Common myeloid progenitor, CD34-positive (primary cell): ENCODE results near the gene ANKRD33B.

Experiments
- CTCF ChIA-PET: fragments of 350-600 bp; sonication (Branson Sonifier 250); formaldehyde crosslinking; loops from one replicate; lab custom pipeline; 2021; ENCODE audit warnings: antibody characterized with exemption; lab: Charles Lee
- POLR2A ChIA-PET: fragments of 350-600 bp; sonication (Branson Sonifier 250); formaldehyde crosslinking; loops from one replicate; lab custom pipeline; 2021; ENCODE audit warnings: antibody characterized with exemption; lab: Charles Lee
- DNase-seq, 3 donors: peaks; one replicate each; pipeline versions ENCODE4 v3.0.0 to v3.0.0-alpha.2; 2013
- H3K27ac ChIP-seq, 2 experiments: 1 replicate in 1 of 2; 2 replicates in 1 of 2; pipeline ENCODE4 v1.7.0; 2013; ENCODE audit warnings: inconsistent platforms in 2 of 2, low read length in 2 of 2, mild to moderate bottlenecking in 2 of 2, low read depth in 1 of 2, moderate library complexity in 1 of 2; ENCODE audit not compliant: severe bottlenecking in 2 of 2, insufficient read depth in 1 of 2, poor library complexity in 1 of 2
- H3K27me3 ChIP-seq, 5 experiments: replicated peaks in 2 of 5; 1 replicate in 3 of 5; 2 replicates in 2 of 5; pipeline versions ENCODE4 v1.6.1 to v1.7.0; 2013; ENCODE audit warnings: low read length in 4 of 5, mild to moderate bottlenecking in 2 of 5, moderate library complexity in 2 of 5, inconsistent platforms in 1 of 5; ENCODE audit not compliant: insufficient read depth in 5 of 5, control insufficient read depth in 4 of 5
- H3K36me3 ChIP-seq, 4 experiments: 1 replicate in 2 of 4; 2 replicates in 2 of 4; pipeline versions ENCODE4 v1.6.1 to v1.7.0; 2013; ENCODE audit warnings: low read length in 3 of 4, control low read depth in 1 of 4, mild to moderate bottlenecking in 1 of 4; ENCODE audit not compliant: control insufficient read depth in 4 of 4, insufficient read depth in 4 of 4
- H3K4me1 ChIP-seq, 4 experiments: 1 replicate in 3 of 4; 2 replicates in 1 of 4; pipeline versions ENCODE4 v1.6.1 to v1.7.1; 2013; ENCODE audit warnings: low read length in 3 of 4, mild to moderate bottlenecking in 3 of 4, control low read depth in 1 of 4, inconsistent platforms in 1 of 4, moderate library complexity in 1 of 4; ENCODE audit not compliant: control insufficient read depth in 4 of 4, insufficient read depth in 4 of 4; ENCODE audit errors: control extremely low read depth in 1 of 4
- H3K4me3 ChIP-seq, 7 experiments: 1 replicate in 4 of 7; 2 replicates in 3 of 7; pipeline versions ENCODE4 v1.5.1 to v1.7.0; 2013; ENCODE audit warnings: mild to moderate bottlenecking in 7 of 7, low read length in 6 of 7, moderate library complexity in 6 of 7, inconsistent platforms in 2 of 7, low read depth in 2 of 7, control low read depth in 1 of 7; ENCODE audit not compliant: insufficient read depth in 4 of 7, control insufficient read depth in 1 of 7; ENCODE audit errors: extremely low read depth in 1 of 7
- H3K9me3 ChIP-seq, 5 experiments: 1 replicate in 4 of 5; 2 replicates in 1 of 5; pipeline versions ENCODE4 v1.6.1 to v1.7.1; 2013; ENCODE audit warnings: low read length in 4 of 5, mild to moderate bottlenecking in 2 of 5, inconsistent platforms in 1 of 5, low read depth in 1 of 5, moderate library complexity in 1 of 5; ENCODE audit not compliant: control insufficient read depth in 4 of 5, insufficient read depth in 2 of 5; ENCODE audit errors: control extremely low read depth in 1 of 5
- WGBS: methylation state at CpG from one replicate; pipeline ENCODE4 v1.1.5; 2013; ENCODE audit not compliant: insufficient coverage; 5-methylcytosine and 5-hydroxymethylcytosine counted together

ANKRD33B gene

DNA sequence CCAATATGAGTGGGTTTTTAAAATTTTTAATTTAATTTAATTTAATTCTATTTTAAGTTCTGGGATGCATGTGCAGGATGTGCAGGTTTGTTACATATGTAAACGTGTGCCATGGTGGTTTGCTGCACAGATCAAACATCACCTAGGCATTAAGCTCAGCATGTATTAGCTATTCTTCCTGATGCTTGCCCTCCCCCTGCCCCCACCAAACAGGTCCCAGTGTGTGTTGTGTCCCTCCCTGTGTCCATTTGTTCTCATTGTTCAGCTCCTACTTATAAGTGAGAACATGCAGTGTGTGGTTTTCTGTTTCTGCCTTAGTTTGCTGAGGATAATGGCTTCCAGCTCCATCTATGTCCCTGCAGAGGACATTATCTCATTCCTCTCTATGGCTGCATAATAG, 35.0 kb upstream of the ANKRD33B start:
- no peaks in the 10 kb centered on the region for H3K9me3 ChIP-seq
- CTCF ChIA-PET, result interaction anchor here (0.7 to 2.3 kb wide), 7 partner anchors 9 to 75 kb away, joined by 3 to 7 read pairs (median 4); no protein-coding TSS in a partner anchor
- H3K27ac ChIP-seq, result no peak overlapping the region
- POLR2A ChIA-PET, result no interaction called here
- H3K36me3 ChIP-seq, result no peaks in the 10 kb centered on the region
- no peaks in the 10 kb centered on the region for H3K27me3 ChIP-seq
- no peak overlapping the region for H3K4me3 ChIP-seq
- no peak for DNase-seq
- no CpG with 5 or more reads among the region's 1 CpG for WGBS
- peaks cover 0 to 19% (median 13%) of the 10 kb centered on the region in 4 experiments for H3K4me1 ChIP-seq

DNA sequence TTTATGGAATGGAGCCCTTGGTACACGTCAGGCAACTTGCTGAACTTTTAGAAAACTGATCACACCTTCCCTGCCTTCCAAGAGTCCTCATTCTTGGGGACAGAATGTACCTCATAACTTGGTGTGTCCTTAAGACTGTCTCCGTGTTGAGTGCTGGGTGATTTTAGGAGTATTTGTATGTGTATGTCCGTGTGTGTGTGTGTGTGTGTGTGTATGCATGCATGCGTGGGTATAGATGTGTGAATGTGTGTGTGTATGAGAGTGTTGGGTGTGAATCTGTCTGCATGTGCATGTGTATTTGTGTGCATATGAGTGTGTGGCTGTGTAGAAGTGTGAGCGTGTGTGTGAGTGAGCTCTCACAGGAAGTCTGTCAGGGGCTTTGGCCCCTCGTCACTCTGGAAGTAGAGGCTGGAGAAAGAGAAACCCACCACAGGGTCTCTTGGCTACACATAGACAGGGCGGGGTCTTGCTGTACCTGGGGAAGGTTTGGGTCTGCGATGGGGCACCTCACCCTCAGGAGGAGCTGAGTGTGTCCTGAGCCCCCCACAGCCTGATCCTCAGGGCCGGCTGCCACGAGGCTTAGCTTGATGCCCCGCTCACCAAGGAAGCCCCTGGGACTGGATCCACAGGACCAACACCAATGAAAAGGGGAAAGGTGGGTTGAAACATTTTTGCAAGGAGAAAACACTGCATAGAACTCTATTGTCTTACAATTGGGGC, 33.1 kb upstream of the ANKRD33B start:
- ChIA-PET POLR2A (no interaction called here), CTCF (interaction anchor here (0.7 to 2.3 kb wide), 4 partner anchors 12 to 30 kb away, joined by 3 to 7 read pairs (median 4); no protein-coding TSS in a partner anchor)
- Histone ChIP-seq H3K4me3 (no peak overlapping the region), H3K27me3 (no peaks in the 10 kb centered on the region), H3K4me1 (peaks cover 0 to 14% (median 11%) of the 10 kb centered on the region in 4 experiments), H3K9me3 (no peaks in the 10 kb centered on the region), H3K36me3 (no peaks in the 10 kb centered on the region), H3K27ac (no peak overlapping the region)
- WGBS, result 97% methylated on average over 8 of the region's 11 CpGs
- no peak for DNase-seq

DNA sequence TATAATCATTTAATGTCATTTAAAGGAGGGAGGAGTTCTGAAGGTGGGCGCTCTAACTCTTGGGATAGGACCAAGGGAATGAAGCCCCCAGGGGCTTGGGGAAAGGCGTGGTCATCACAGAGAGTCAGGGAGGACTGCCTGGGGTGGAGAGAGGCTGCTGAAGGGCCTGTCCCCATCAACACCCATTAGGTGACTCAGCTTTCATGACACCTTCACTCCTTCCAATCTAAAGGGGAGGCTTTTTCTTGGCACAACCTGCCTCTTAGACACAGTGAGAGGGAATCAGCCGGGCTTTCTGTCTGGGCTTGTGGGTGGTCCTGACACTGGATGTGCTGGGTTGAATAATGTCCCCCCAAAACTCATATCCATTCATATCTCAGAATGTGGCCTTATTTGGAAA, 31.4 kb upstream of the ANKRD33B start:
- H3K27me3 ChIP-seq, result no peaks in the 10 kb centered on the region
- ChIA-PET POLR2A (no interaction called here), CTCF (interaction anchor here (1.0 to 1.3 kb wide), 2 partner anchors 76 to 79 kb away, joined by 3 read pairs; no protein-coding TSS in a partner anchor)
- no peak for DNase-seq
- no peak overlapping the region for H3K27ac ChIP-seq
- no peaks in the 10 kb centered on the region for H3K36me3 ChIP-seq
- H3K9me3 ChIP-seq, result no peaks in the 10 kb centered on the region
- peaks cover 2 to 25% (median 21%) of the 10 kb centered on the region in 4 experiments for H3K4me1 ChIP-seq
- no peak overlapping the region for H3K4me3 ChIP-seq
- WGBS, result 92% methylated on average over 2 of the region's 3 CpGs

DNA sequence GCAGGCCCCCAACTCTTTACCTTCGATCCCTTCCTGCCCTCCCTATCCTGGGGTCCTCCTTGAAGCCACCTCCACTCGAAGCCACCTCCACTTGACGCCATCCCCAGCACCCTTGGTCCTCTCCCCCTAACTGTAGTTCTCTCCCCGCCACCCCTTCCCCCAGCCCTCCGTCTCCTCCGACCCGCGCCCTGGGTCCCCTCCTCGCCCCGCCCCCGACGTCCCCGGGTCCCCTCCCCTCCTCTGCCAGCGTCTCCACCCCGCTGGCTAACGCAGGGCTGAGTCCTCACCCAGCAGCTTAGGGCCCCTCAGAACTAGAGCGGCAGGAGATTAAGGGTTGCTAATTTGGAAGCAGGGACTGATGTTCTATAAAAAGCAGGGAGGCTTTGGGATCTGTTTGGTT, 30.6 kb upstream of the ANKRD33B start:
- DNase-seq, result peak; percentile 55 to 69 (median 62)
- H3K27ac ChIP-seq, result peak overlapping the region in 1 of 2 experiments; percentile 14
- H3K27me3 ChIP-seq, result no peaks in the 10 kb centered on the region
- H3K9me3 ChIP-seq, result no peaks in the 10 kb centered on the region
- CTCF ChIA-PET, result interaction anchor here (1.0 to 1.4 kb wide), 5 partner anchors 24 to 91 kb away, joined by 3 read pairs; no protein-coding TSS in a partner anchor
- peak overlapping the region in 5 of 7 experiments; percentile 21 to 71 (median 44) for H3K4me3 ChIP-seq
- no peaks in the 10 kb centered on the region for H3K36me3 ChIP-seq
- H3K4me1 ChIP-seq, result peaks cover 4 to 33% (median 27%) of the 10 kb centered on the region in 4 experiments
- 0% methylated on average over 4 of the region's 17 CpGs for WGBS
- POLR2A ChIA-PET, result interaction anchor here (0.6 kb wide), 1 partner anchor 25 kb away, joined by 4 read pairs; no protein-coding TSS in a partner anchor

DNA sequence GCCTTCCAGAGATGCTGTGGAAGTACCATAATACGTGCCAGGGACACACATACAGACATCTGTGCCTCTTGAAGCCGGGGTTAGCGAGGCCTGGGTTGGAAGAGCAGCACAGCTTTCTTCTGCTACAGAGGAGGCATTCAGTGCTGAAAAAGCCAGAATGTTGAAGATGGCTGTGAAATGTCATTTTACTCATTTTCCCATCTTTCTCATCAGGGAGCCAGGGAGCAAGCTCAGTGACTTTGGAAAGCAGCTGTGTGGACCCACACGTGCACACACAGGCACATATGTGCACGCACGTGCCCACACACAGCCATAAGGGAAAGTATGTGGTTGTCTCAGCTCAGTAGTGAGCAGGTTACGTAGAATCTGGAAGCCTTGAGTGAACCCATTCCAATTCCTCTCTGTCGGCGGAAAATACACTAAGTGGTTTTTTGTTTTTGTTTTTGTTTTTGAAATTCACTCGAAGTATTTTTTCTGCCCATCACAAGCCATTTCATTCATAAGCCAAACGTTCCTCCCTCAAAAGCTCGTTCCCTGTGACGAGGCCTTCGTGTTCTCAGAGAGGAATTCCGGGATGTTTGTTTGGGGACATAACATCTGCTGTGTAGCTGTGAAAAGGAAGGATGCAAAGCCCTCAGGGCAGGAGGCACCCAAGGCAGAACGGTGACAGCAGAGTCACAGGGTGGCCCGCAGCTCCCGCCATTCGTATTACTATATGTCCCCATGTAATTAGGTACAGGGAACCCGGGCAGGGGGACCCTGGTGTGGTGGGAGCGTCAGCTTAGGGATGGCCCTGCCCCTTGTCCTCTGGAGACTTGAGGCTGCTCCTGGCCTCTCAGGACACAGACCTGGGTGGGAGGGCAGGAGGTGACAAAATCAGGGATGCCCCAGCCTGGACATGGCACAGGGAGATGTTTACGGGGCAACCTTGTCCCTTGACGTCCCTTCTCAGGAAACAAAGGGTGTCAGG, 29.0 kb upstream of the ANKRD33B start:
- Histone ChIP-seq H3K4me3 (no peak overlapping the region), H3K27me3 (no peaks in the 10 kb centered on the region), H3K9me3 (no peaks in the 10 kb centered on the region), H3K27ac (no peak overlapping the region), H3K36me3 (no peaks in the 10 kb centered on the region), H3K4me1 (peaks cover 4 to 44% (median 39%) of the 10 kb centered on the region in 4 experiments)
- ChIA-PET POLR2A (no interaction called here), CTCF (interaction anchor here (0.9 to 1.2 kb wide), 3 partner anchors 10 to 92 kb away, joined by 3 read pairs; no protein-coding TSS in a partner anchor)
- no peak for DNase-seq
- 96% methylated on average over 17 of the region's 23 CpGs for WGBS

DNA sequence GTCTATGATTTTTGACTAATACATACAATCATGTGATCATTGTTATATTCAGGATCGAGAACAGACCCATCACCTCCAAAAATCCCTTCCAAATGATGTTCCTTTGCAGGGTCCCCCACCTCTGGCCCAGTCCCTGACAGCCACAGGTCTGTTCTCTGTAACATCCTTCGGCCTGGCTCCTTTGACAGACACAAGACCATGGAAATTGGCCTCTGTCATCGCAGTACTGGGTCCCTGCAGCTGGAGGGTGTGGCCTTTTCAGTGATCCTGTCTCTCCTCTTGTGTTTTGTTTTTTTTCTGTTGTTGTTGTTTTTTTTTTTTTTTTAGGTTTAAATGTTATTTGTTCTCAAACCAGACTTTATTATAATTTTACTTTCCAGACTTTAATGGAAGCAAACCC, 27.4 kb upstream of the ANKRD33B start:
- no peaks in the 10 kb centered on the region for H3K27me3 ChIP-seq
- H3K27ac ChIP-seq, result peak overlapping the region in 1 of 2 experiments; percentile 65
- peak overlapping the region in 3 of 7 experiments; percentile 41 to 64 (median 43) for H3K4me3 ChIP-seq
- peak; percentile 17 to 68 (median 64) for DNase-seq
- peaks cover 4 to 44% (median 39%) of the 10 kb centered on the region in 4 experiments for H3K4me1 ChIP-seq
- WGBS, result 100% methylated on average over 2 of the region's 3 CpGs
- POLR2A ChIA-PET, result no interaction called here
- H3K36me3 ChIP-seq, result no peaks in the 10 kb centered on the region
- CTCF ChIA-PET, result interaction anchor here (0.8 kb wide), 1 partner anchor 91 kb away, joined by 3 read pairs; no protein-coding TSS in a partner anchor
- no peaks in the 10 kb centered on the region for H3K9me3 ChIP-seq
